Stimulated activated CD4-positive, alpha-beta T cell treated with anti-CD3 and anti-CD28 coated beads, Interleukin-2, amount 100 ng/mL, for 4 hours (primary cell): ENCODE data around the gene HUNK.
"Not testable (repeated sequence)": the region's sequence is repeated elsewhere in the genome, so short reads cannot be mapped to it uniquely, and the experiment has no call there.

Experiments used
- DNase-seq: peaks from one replicate; pipeline ENCODE4 v3.0.0-alpha.2; 2020; ENCODE audit warnings: low read depth

HUNK gene

DNA sequence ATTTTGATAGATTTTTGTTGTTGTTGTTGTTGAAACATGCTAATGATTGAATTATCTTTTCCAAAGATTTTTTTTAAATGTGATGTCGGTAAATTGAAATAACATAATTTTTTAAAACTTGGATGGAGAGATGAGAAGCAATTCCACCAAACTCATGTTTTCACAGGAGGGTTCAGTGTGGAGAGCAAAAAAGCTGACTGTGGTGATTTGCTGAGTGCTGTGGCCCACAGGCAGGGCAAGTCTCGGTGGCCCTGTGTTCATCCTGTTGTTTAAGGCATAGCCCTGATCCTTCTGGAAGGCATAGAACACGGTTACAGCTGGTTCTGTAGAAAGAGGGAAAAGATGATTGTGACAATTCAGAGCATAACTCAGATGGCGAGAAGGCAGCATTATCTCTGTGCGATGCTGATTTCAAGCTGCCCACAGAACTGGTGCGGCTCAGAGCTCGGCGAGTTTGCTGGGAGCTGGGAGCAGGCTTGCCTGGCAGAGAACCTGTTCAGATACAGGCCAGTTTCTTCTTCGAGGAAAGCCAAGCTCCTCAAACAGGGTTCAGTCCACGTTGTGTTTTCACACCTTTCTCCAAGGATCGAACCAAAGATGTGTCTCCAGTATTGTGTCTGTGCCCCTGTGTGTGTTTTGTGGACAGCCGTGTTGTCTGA lies 127.1 kb downstream of the HUNK start:
- no peak for DNase-seq

DNA sequence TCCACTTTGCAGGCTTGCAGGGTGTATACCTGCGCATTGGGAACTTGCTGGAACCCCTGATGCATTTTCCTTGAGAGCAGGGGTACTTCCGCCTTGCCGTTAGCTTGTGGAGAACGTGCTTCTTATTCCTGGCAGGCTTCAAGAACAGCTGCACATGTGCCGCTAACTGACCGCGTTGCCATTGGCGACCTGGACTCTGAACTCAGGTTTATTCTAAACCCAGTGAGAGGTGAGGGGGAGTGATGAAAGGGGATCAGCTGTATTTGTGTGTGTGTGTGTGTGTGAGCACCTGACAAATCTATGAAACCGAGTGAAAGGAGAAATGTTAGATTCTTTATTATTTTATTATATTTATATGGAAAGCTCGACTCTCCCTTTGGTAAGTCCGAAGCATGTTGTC lies 128.6 kb downstream of the HUNK start:
- DNase-seq = no peak

DNA sequence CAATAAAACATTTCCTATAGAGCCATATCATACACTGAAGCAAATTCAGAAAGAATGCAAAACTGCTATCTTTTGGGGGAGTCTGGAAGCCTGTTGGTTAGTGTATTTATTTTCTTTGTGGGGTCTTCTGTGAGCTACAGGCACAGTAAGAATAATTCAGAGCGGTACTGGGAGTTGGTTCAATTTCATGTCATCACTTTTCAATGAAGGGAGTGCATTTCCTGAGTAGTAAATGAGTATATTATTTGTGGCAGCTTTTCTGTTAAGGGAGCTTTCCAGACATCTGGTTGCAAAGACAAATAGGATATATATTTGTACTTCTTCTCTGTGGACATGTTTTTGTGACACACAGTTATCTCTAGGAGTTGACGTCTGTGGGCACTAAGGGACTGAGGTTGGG lies 130.6 kb downstream of the HUNK start:
- no peak for DNase-seq

DNA sequence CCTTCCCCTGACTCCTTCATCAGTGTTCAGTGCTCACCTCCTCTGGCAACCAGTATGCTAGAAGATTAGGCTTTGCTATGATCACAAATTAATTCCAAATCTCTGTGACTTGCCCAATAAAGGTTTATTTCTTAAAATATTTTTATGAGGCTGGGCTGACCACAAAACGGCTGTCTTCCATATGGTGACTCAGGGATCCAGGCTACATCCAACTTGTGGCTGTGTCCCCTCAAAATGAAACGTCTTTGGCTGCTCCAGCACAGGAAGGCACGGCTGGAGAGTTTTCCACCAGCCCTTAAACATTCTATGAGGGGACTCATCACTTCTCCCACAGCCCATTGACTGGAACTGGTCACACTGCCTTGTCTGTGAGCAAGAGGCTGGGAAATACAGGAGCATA lies 131.5 kb downstream of the HUNK start:
- DNase-seq = no peak

DNA sequence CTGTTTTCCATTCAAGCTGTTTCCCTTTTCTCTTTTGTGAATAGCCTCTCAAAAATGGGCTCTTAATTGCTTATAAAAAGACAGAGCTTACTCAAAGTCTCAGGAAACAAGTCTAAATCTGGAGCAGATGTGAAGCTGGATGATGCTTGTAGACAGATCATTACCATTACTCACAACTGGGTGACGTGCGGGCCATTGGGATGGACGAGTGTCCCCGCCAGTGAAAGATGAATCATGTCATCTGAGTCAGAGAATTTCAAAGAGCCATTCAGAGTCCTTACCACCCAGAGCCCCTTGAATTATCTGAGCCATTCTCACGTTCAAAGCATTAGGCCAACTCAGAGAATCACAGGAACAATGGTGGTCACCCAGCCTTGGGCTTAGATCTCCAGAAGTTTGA lies 134.6 kb downstream of the HUNK start:
- DNase-seq = no peak

DNA sequence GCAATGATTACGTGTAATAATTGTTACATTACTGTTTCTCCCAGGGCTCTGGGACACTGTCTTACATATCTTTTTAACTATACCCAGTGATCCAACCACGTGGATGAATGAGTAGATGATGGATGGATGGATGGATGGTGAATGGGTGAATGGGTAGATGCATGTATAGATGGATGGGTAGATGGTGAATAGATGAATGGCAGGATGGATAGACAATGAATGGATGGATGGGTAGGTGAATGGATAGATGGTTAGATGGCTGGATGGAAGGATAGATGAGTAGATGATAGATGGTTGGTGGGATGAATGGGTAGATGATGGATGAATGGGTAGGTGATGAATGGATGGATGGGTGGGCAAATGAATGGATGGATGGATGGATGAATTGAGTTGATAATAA lies 135.9 kb downstream of the HUNK start:
- no peak for DNase-seq

DNA sequence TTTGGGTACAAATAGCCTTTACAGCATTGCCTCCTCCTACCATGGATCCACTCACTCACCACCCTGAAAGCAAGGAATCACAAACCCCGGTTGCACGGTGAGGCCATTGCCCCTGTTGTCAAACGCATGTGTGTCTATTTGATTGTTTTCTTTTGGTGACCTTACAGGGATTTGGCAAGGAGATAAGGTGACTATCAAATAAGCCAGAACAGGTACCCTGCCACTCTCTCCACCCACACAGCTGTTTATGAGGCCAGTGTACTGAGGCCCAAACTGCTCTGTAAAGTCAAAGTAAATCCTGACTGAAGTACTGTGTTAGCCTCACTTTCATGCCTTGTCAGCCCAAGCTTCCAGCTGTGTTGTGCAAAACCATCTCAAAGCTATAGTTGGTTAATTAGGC lies 136.4 kb downstream of the HUNK start:
- no peak for DNase-seq

DNA sequence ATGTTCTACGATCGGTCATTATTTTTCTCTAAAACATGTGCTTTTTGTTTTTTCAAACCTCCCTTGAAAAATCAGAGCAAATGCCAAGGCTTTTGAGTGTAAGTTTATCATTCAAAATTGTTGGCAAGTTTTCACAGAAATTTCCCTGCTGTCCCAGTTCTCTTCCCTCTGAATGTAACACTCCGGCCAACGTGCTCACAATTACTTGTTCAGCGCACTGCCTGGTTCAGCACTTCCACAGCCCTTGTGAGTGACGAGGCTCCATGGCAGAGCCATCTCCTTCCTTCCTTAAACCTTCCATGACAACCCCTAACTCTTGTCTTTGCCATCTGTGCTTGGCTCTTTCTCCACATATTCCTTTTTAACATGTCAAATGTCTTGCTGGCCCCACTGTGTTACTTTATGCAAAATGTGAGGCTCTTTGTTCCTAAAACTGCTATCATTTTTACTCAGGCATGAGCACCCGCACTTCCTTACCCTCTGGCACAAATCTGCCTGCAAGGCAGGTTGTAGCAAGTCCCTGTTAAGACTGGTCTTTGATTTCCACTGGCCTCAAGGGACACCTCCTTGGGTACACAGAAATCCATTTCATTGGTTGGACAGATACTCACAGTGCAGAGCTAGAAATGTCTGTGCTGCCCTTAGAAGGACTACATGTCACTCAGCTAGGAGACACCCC lies 142.8 kb downstream of the HUNK start:
- no peak for DNase-seq

DNA sequence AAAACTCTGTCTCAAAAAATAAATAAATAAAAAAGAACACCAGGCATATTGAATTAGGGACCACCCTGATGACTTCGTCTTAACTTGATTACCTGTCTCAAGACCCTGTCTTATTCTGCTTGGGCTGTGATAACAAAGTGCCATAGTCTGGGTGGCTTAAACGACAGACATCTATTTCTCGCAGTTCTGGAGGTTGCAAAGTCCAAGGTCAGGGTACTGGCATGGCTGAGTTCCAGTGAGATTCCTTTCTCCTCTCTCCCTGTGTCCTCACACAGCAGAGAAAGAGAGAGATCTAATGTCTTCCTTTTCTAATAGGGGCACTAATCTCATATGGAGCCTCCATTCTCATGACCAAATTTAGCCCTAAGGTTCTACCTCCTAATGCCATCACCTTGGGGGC lies 145.6 kb downstream of the HUNK start:
- DNase-seq = no peak

DNA sequence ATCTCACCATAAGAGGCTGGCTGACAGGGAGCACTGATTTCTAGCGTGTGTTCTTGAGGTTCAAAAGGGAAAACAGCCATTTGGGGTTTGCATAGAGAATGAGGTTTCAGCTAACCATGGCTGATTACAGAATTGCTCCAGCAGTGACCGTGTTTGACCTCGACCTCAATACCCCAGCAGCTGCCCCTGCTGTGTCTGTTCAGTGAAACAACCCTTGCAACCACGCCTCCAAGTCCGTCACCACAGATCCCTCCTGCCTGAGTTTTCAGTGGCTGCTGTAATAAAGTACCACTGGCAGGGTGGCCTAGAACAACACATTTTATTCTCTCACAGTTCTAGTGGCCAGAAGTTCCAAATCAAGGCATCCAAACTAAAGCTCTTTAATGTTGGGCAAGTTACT lies 147.7 kb downstream of the HUNK start:
- no peak for DNase-seq

DNA sequence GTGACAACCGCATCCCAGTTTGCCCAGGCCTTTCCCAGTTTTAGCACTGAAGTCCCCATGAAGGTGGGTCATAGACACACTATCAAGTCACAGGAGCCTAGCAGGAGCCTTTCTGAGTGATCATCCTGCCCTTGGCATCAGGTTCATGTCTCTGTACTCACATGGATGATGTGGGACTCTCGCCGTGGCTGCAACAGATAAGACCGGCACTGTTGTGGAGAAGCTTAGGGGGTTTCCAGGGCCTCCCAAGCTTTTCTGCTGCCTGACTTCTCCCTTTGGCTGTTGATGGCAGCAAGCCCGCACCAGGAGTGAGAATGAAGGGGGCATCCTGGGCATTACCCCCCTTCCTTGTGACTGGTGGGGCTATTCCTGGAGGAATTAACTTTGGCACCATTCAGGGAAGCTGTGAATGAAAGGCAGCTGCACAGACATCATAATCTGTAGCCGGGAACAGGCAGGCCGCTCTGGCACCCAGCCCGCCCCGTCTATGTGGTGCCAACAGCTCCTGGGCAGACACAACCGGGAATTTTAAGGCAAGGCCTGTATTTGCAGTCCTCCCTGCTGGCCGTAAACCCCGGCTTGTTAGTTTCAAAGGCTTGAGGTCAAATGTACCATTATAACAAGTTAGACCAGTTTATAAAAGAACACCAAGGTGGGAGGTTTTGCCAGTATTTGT lies 148.6 kb downstream of the HUNK start:
- DNase-seq = no peak

DNA sequence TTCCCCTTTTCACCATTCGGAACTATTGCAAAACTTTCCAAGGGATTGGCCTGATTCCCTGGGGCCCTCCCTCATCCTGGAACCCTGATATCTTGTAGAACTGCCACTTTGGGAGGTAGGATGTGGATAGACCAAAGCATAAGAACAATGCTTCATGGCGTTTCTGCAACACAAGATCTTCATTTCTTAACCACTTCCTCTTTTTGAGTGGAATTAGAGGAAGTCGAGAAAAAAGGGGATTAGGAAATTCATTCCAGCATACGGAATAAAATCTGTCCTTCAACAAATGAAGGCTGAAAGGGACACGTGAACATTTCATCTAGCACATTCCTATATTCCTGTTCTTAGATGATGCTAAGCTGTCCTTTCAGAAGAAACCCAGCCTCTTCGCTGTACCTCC lies 149.3 kb downstream of the HUNK start:
- no peak for DNase-seq

DNA sequence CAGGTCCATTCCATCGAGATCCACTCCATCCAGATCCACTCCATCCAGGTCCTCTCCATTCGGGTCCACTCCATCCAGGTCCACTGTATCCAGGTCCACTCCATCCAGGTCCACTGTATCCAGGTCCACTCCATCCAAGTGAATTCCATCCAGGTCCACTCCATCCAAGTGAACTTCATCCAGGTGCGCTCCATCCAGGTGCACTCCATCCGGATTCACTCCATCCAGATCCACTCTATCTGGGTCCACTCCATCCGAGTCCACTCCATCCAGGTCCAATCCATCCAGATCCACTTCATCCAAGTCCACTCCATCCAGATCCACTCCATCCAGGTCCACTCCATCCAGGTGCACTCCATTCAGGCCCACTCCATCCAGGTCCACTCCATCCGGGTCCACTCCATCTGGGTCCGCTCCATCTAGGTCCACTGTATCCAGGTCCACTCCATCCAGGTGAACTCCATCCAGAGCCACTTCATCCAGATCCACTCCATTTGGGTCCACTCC lies 157.4 kb downstream of the HUNK start:
- DNase-seq = no peak

DNA sequence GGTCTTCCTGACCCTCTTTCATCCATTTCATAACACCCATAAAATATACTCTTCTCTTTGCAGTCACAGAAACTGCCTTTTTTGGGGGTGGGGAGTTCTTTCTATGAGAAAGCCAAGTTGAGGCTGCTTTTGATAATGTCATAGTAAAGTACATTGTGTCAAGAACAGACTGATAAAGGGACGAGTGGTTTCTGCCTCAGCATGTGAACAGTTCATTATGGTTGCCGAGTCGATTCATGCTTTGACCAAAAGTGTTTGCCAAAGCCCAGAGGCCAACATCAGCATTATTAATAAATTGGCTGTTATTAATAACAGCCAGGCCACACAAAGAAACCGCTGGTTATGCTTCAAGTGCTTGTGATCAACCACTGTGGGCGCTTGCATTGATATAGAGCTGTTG lies 162.0 kb downstream of the HUNK start:
- no peak for DNase-seq

DNA sequence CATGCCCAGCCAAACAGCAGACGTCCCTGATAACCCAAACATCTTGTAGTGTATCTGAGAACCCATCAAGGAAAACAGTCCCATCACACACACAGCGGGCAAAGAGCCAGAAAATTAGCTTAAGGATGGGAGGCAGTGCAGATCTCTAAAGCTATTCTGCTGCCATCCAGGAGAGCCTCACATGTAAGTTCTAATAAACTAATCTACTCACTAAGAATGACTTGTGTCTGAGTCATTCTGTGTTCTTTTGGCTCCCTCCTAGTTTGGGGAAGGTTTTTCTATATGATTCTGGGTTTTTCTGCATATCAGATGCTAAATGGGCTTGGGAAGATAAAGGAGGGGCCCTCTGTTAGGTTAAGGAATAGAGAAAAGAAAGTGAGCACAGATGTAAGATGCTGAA lies 162.8 kb downstream of the HUNK start:
- no peak for DNase-seq

DNA sequence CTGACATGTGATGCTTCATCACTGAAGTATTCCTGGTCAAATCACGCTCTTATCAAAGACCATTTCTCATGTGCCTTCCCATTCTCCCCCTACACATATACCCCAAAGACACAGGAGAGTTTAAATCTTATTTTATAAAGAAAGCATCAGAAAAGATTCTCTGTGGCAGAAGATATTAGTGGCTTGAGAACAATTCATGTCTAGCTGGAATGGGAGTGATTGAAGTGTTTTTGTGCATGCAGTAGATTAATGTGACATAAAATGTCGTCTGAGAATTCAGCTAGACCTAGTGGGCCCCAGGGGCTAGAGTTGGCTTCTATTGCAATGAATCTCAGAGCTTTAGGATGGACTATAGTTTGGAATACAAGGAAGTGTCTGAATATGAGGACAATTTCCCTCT lies 163.9 kb downstream of the HUNK start:
- no peak for DNase-seq

DNA sequence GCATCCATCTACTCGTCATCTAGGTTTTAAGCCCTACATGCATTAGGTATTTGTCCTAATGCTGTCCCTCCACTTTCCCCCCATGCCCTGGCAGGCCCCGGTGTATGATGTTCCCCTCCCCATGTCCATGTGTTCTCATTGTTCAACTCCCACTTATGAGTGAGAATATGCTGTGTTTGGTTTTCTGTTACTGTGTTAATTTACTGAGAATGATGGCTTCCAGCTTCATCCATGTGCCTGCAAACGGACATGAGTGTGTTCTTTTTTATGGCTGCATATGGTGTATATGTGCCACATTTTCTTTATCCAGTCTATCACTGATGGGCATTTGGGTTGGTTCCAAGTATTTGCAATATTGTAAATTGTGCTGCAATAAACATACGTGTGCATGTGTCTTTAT lies 165.9 kb downstream of the HUNK start:
- DNase-seq = not testable (repeated sequence)

DNA sequence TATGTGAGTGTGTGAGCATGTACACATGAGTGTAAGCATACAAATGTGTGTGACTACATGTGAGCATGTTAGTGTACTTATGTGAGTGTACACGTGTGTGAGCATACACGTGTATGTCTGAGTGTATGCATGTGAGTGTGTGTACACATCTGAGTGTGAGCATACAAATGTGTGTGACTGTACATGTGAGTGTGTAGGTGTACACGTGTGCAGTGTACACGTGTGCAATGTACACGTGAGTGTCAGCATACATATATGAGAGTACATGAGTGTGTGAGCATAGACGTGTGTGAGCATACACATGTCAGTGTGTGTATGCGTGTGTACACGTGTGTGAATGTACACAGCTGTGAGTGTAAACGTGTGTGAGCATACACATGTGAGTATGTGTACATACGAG lies 170.6 kb downstream of the HUNK start:
- no peak for DNase-seq

DNA sequence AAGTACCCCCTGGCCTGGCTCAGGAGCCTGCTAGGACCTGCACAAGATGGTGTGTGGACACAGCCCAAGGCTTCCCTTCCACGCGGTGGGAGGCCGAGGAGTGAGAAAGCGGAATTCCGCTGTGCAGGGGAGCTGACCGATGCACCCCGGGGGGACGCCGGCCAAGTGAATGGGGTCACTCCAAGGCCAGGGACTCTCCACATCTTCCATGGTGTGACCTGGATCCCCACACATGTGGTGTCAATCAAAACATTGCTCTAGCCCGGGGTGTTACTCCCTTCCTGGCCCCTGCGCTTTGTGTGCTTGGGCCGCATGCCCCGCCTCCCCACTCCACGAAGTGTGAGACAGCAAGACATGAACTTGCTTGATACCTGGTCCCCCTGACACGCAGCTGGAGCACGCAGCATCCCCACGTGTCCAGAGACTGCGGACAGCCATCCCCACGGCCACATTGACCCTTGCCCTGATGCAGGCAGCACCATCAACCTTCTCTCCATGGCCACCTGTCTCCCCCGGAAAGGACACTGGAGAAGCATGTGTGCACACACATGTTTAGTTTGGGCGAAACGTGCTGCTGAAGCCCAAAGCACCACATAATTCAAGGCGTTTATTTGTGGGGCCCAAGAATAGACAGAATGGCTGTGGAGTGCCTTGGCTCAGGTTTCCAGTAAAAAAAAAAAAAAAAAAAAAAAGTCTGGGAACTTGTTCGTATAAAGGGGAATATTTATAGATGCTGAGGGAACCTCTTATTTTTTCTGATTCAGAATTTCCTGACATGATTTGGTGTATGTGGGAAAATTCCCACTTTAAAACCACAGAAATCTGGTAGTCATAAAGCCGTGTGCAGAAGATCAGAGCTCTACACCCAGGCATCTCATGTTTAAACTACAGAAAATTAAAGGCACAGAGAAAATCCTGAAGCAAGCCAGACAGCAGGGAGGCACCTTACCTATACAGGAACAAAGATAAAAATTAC lies 171.7 kb downstream of the HUNK start:
- DNase-seq = no peak

DNA sequence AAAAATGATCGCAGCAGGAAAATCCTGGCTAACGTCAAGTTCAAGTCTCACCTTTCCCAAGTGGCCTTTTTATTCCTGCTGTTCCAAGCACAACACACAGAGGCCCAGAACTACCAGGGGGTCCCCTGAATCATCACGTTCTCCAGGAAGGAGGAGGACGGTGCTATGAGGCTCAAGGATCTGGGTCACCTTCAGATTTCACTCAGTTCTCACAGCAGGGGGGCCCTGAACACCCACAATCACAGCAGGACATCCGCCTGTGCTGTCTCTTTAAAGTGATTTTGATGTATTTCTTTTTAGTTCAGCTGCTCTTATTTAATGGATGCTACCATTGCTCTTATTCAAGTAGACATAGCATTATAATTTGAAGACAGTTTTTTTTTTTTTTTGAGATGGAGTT lies 173.4 kb downstream of the HUNK start:
- no peak for DNase-seq

DNA sequence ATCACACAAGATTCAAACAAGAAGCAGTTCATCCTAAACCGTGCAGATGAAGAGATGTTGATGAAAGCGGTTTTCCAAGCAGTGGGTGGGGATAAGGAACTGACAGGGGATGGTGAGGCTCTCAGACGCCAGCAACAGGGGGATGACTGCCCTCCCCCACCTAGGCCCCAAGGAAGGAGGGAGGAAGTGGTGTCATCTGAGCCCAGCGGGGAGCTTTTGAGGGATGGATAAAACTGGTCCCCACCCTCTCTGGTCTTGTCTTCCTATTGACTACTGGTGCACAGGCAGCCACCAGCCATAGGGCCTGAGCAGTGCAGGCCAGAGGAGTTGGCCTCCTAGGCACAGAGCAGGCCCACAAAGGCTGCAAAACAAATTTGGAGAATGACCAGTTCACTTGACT lies 175.5 kb downstream of the HUNK start:
- no peak for DNase-seq
